GM12891 (cell line): Measurements from ENCODE around the gene NPTXR.

Source experiments
- POLR2A ChIP-seq: IDR thresholded peaks from 2 replicates; pipeline ENCODE4 v1.6.1; 2011; ENCODE audit warnings: low read depth, low read length, control low read depth
- TAF1 ChIP-seq: IDR thresholded peaks from 2 replicates; pipeline ENCODE4 v1.6.1; 2011; ENCODE audit warnings: low read depth, low read length, control low read depth

- no peak for TF ChIP-seq POLR2A
- no peak for TF ChIP-seq TAF1
Measured at GRCh38 chr22:38772623-38772873, 71.3 kb downstream of the NPTXR start.
